Esophagus (tissue), 2 donors: ENCODE measurements around the gene CRK. TPM values are rescaled to one million over a fixed set of nuclear protein-coding genes. Genes with fewer than 3 reads are reported as not detected.
"Not testable (repeated sequence)": the region's sequence is repeated elsewhere in the genome, so short reads cannot be mapped to it uniquely, and the experiment has no call there.

Experiments
- H3K27ac ChIP-seq, 2 donors: one replicate each; pipeline ENCODE4 v1.5.1; 2013; ENCODE audit warnings: low read depth in 2 of 2, mild to moderate bottlenecking in 2 of 2, inconsistent platforms in 1 of 2, low read length in 1 of 2, moderate library complexity in 1 of 2
- H3K27me3 ChIP-seq, 2 donors: one replicate each; pipeline ENCODE4 v1.6.1; 2013; ENCODE audit warnings: low read length in 2 of 2, control low read depth in 1 of 2, mild to moderate bottlenecking in 1 of 2; ENCODE audit not compliant: insufficient read depth in 2 of 2, control insufficient read depth in 1 of 2
- H3K36me3 ChIP-seq, 2 donors: one replicate each; pipeline ENCODE4 v1.6.1; 2013; ENCODE audit warnings: low read length in 1 of 2; ENCODE audit not compliant: control insufficient read depth in 2 of 2, insufficient read depth in 2 of 2
- H3K4me1 ChIP-seq, 2 donors: one replicate each; pipeline ENCODE4 v1.6.1; 2013; ENCODE audit warnings: low read length in 1 of 2; ENCODE audit not compliant: control insufficient read depth in 2 of 2, insufficient read depth in 2 of 2
- H3K4me3 ChIP-seq, 2 donors: one replicate each; pipeline ENCODE4 v1.5.1; 2013; ENCODE audit warnings: low read length in 2 of 2, mild to moderate bottlenecking in 2 of 2, low read depth in 1 of 2, moderate library complexity in 1 of 2
- H3K9me3 ChIP-seq, 2 donors: one replicate each; pipeline ENCODE4 v1.6.1; 2013; ENCODE audit warnings: mild to moderate bottlenecking in 2 of 2, low read depth in 1 of 2, low read length in 1 of 2, moderate library complexity in 1 of 2; ENCODE audit not compliant: control insufficient read depth in 2 of 2, insufficient read depth in 1 of 2
- WGBS, 2 donors: extraction: QIAGEN DNeasy Blood & Tissue Kit; methylation state at CpG; one replicate each; pipeline ENCODE4 v1.1.7; 2013; 5-methylcytosine and 5-hydroxymethylcytosine counted together
- polyA plus RNA-seq, 2 donors: library from polyadenylated mRNA; stranded (reverse); fragments of 200-250 nt; gene quantifications; one replicate each; pipeline ENCODE4 v1.2.3, GENCODE V29; 2013
- donor health status: healthy with polysubstance abuse.
- donor health status: Bipolar disorder and iron deficiency.

Gene CRK
- polyA plus RNA-seq, 2 donors = 17.8 to 23.8 TPM

DNA sequence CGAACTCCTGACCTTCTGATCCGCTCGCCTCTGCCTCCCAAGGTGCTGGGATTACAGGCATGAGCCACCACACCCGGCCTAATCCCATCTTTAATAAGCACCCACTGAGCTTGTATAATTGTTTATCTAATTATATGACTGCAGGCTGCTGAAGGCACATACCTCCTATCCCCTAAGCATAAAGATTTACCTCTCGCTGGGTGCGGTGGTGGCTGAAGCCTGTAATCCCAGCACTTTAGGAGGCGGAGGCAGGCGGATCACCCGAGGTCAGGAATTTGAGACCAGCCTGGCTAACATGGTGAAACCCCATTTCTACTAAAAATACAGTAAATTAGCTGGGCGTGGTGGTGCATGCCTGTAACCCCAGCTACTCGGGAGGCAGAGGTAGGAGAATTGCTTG is 35.9 kb downstream of the CRK start:
- Histone ChIP-seq H3K27ac (no peak overlapping the region), H3K36me3 (peaks cover 0 to 14% of the 10 kb centered on the region in 2 donors), H3K4me3 (no peak overlapping the region), H3K9me3 (no peaks in the 10 kb centered on the region), H3K27me3 (no peaks in the 10 kb centered on the region), H3K4me1 (no peaks in the 10 kb centered on the region)
- WGBS, 2 donors = 96 to 97% methylated on average over 11 of the region's 11 CpGs

DNA sequence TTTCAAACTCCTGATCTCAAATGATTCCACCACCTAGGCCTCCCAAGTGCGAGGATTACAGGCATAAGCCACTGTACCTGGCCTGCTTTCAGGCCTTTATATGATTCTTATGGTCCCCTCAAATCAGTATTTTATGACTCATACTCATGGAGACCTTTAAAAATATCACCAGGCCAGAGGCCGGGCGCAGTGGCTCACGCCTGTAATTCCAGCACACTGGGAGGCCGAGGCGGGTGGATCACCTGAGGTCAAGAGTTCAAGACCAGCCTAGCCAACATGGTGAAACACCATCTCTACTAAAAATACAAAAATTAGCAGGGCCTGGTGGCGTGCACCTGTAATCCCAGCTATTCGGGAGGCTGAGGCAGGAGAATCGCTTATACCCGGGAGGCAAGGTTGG is 37.6 kb downstream of the CRK start:
- H3K27me3 ChIP-seq, H3K4me3 ChIP-seq, H3K27ac ChIP-seq, H3K9me3 ChIP-seq, H3K4me1 ChIP-seq, H3K36me3 ChIP-seq: not testable (repeated sequence)
- whole genome bisulfite sequencing, 2 donors = 90 to 94% methylated on average over 10 of the region's 10 CpGs

DNA sequence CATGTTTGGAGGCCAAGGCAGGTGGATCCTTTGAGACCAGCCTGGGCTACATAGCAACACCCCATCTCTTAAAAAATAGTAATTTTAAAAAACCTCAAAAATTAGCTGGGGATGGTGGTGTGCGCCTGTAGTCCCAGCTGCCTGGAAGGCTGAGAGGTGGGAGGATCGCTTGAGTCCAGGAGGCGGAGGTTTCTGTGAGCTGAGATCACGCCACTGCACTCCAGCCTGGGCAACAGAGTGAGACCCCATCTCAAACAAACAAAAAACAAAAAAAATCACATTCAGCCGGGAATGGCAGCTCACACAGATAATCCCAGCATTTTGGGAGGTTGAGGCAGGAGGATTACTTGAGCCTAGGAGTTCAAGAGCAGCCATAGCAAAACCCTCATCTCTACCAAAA is 39.6 kb downstream of the CRK start:
- Histone ChIP-seq H3K4me3 (no peak overlapping the region), H3K9me3 (no peaks in the 10 kb centered on the region), H3K36me3 (peaks cover 0 to 6% of the 10 kb centered on the region in 2 donors), H3K27me3 (no peaks in the 10 kb centered on the region), H3K4me1 (peaks cover 0 to 3% of the 10 kb centered on the region in 2 donors), H3K27ac (no peak overlapping the region)
- WGBS, 2 donors = 94 to 100% methylated on average over 5 of the region's 5 CpGs

DNA sequence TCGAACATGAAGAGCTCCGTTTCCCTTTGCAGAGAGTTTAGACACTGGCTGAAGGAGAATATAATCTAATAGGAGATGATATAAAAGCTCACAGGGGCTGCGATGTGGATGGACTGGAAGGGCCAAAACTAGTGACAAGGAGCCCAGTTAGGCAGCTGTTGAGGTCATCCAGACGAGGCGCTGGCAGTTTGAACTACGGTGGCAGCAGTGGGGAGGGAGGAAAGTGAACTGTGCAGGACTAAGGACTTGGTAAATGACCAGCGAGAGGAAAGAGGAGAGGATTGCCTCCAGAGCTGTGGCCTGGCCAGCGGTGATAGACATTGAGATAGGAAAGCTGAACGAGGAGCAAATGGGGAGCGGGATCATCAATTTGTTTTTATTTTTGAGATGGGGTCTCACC is 41.4 kb downstream of the CRK start:
- no peak overlapping the region for H3K27ac ChIP-seq
- H3K36me3 ChIP-seq = peaks cover 0 to under 1% of the 10 kb centered on the region in 2 donors
- H3K27me3 ChIP-seq = no peaks in the 10 kb centered on the region
- WGBS, 2 donors = 84 to 89% methylated on average over 10 of the region's 10 CpGs
- H3K4me3 ChIP-seq = no peak overlapping the region
- H3K4me1 ChIP-seq = peaks cover 0 to 3% of the 10 kb centered on the region in 2 donors
- no peaks in the 10 kb centered on the region for H3K9me3 ChIP-seq

DNA sequence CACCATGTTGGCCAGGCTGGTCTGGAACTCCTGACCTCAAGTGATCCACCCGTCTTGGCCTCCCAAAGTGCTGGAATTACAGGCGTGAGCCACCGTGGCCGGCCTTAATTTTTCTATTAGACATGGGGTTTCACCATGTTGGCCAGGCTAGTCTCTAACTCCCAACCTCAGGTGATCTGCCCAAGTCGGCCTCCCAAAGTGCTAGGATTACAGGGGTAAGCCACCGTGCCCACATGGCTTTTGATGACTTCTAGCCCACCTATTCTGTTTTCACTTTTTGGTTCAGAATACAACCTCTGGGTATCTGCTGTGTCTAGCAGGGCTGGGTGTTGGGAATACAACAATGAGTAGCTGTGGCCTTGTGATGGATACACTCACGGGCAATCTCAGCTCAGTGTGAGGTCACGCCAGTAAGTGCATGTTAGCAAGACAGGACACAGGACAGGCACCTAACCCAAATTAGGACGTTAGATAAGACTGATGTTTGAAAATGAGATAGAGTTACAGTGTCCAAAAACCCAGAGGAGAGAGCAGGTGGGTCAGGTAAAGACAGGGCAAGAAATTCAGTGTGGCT is 41.9 kb downstream of the CRK start:
- H3K4me3 ChIP-seq = no peak overlapping the region
- no peak overlapping the region for H3K27ac ChIP-seq
- no peaks in the 10 kb centered on the region for H3K9me3 ChIP-seq
- no peaks in the 10 kb centered on the region for H3K27me3 ChIP-seq
- WGBS, 2 donors = 86 to 88% methylated on average over 9 of the region's 9 CpGs
- H3K36me3 ChIP-seq = no peaks in the 10 kb centered on the region
- H3K4me1 ChIP-seq = peaks cover 0 to 3% of the 10 kb centered on the region in 2 donors

DNA sequence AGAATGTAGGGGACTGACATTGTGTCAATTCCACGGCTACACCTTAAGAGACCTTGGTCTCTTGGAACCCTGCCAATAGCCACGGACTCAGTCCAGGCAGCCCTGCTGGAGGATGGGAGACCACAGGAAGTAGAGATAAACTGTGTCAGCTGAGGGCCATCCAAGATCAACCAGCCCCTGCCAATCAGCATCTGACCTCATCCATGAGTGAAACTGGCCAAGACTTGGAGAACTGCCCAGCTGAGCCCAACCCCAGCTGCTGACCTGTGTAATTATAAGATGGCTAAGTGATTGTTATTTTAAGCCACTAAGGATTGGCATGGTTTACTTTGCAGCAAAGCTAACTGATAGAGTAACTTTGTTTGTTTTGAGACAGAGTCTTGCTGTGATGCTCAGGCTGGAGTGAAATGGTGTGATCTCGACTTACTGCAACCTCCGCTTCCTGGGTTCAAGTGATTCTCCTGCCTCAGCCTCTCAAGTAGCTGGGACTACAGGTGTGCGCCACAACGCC is 42.7 kb downstream of the CRK start:
- Histone ChIP-seq H3K4me3 (no peak overlapping the region), H3K4me1 (peaks cover 0 to 3% of the 10 kb centered on the region in 2 donors), H3K9me3 (no peaks in the 10 kb centered on the region), H3K36me3 (no peaks in the 10 kb centered on the region), H3K27me3 (no peaks in the 10 kb centered on the region), H3K27ac (peak overlapping the region in 1 of 2 donors; percentile 56)
- WGBS, 2 donors = 58 to 59% methylated on average over 6 of the region's 6 CpGs

DNA sequence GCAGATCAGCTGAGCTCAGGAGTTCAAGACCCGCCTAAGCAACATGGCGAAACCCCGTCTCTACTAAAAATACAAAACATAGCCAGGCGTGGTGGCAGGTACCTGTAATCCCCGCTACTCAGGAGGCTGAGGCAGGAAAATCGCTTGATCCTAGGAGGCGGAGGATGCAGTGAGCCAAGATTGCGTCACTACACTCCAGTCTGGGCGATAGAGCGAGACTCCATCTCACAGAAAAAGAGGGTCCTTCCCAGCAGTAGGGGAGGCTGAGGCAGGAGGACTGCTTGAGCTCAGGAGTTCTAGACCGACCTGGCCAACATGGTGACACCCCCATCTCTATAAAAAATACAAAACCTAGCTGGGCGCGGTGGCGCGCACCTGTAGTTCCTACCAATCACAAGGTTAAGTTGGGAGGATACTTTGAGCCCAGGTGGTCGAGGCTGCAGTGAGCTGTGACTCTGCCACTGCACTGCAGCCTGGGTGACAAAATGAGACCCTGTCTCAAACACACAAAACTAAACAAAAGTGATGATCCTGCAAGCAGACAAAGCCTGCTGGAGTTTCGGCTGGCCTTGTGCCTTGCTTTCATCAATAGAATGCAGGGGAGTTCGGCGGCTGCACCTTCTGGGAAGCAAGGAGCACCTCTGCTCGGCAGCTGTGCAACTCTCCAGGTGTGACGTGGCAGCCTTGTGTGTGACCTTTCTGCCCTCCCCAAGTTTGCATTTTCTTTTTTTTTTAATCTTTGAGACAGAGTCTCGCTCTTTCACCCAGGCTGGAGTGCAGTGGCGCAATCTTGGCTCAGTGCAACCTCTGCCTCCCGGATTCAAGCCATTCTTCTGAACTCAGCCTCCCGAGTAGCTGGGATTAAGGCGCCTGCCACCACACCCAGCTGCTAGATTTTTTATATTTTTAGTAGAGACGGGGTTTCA is 43.6 kb downstream of the CRK start:
- Histone ChIP-seq H3K4me3 (no peak overlapping the region), H3K9me3 (no peaks in the 10 kb centered on the region), H3K27me3 (no peaks in the 10 kb centered on the region), H3K27ac (peak overlapping the region in 1 of 2 donors; percentile 43), H3K36me3 (no peaks in the 10 kb centered on the region), H3K4me1 (peaks cover 0 to 3% of the 10 kb centered on the region in 2 donors)
- WGBS, 2 donors = 71 to 76% methylated on average over 27 of the region's 27 CpGs

DNA sequence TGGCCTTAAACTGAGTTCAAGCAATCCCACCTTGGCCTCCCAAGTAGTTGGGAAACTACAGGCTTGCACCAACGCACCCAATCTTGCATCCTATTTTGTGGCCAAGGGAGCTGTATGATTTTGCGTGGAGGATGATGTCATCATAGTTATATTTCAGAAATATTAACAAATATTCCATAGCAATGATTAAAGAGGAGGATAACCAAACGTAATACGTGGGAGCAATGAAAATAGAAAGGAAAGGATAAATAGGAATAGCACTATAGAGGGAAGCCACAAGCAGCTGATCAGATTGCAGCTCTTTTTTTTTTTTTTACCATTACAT is 53.8 kb downstream of the CRK start:
- Histone ChIP-seq H3K27ac (no peak overlapping the region), H3K4me1 (no peaks in the 10 kb centered on the region), H3K27me3 (no peaks in the 10 kb centered on the region), H3K36me3 (no peaks in the 10 kb centered on the region), H3K4me3 (no peak overlapping the region), H3K9me3 (no peaks in the 10 kb centered on the region)
- WGBS, 2 donors = 94 to 97% methylated on average over 4 of the region's 4 CpGs

DNA sequence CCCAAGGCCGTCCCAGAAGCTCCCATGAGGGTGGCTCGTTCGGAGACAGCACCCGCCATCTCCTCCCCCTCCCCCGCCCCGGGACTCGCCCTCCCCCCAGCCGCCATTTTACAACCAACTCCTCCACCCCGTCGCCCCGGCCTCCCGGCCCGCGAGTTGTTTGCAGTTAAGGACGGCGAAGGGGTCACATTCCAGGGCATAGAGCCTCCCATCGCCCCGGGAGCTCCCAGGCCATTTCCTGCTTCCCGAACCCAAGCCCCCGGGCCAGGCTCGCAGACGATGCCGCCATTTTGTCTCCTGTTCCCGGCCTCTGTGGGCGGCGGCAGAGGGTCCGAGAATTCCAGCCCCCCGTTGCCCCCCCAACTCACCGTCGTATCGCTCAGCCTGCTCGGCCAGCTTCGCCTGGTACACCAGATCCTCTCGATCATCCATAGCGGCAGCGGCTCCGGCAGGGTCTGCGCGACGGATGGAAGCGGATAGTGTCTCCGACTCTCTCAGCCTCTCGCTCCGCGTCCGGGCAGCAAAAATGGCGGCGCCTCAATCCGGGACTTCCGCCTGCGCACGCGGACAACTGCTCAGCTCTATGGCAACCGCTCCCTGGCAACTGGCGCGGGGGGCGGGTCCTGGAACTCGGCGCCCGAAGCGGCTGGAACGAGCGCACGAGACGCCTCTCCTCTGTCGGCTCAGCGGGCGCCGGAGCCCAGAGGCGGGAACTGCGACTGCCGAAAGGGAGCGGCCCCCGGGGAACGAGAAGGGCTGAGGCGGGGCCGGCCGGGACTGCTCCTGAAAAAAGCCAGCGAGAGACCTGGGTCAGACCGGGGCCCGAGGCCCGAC is 56.1 kb downstream of the CRK start, which contains the start of gene YWHAE:
Gene YWHAE, minus strand, starts transcription at position 544 of the 834 bp plus-strand sequence. Its CDS starts 112 bp downstream, at position 432.
- Histone ChIP-seq H3K4me1 (peaks cover 0 to 3% of the 10 kb centered on the region in 2 donors), H3K4me3 (peak within 1 kb of the TSS; percentile 96 to 99), H3K36me3 (no peaks in the 10 kb centered on the region), H3K27ac (peak within 1 kb of the TSS; percentile 99 to 100), H3K9me3 (no peaks in the 10 kb centered on the region), H3K27me3 (no peaks in the 10 kb centered on the region)
- 0 to 1% methylated on average over 81 to 82 of the region's 82 CpGs for WGBS, 2 donors
